SK-N-SH treated with all-trans-retinoic acid at 6 μM for 48 hours (cell line): Measurements from ENCODE around the gene TRAK1.

Experiments
- ARNTL ChIP-seq: fragments of 450-650 bp; formaldehyde crosslinking; IDR thresholded peaks from 2 replicates; pipeline ENCODE4 v1.5.0; 2020; ENCODE audit warnings: low read depth, mild to moderate bottlenecking, moderate library complexity, borderline replicate concordance
- BACH2 ChIP-seq: fragments of 250-450 bp; sonication (Bioruptor Pico); IDR thresholded peaks from 2 replicates; pipeline ENCODE4 v1.9.0; 2021; ENCODE audit warnings: mild to moderate bottlenecking, borderline replicate concordance
- CSDC2 ChIP-seq: fragments of 250-450 bp; sonication (Bioruptor Pico); IDR thresholded peaks from 2 replicates; pipeline ENCODE4 v1.5.0; 2020; ENCODE audit warnings: mild to moderate bottlenecking, moderate library complexity
- PATZ1 ChIP-seq: fragments of 250-450 bp; sonication (Bioruptor Pico); IDR thresholded peaks from 2 replicates; pipeline ENCODE4 v1.8.0; 2020; ENCODE audit warnings: mild to moderate bottlenecking, moderate library complexity, borderline replicate concordance
- PPARA ChIP-seq: fragments of 250-450 bp; sonication (Bioruptor Pico); IDR thresholded peaks from 2 replicates; pipeline ENCODE4 v1.5.0; 2020; ENCODE audit warnings: mild to moderate bottlenecking, borderline replicate concordance
- SNAI2 ChIP-seq: fragments of 250-450 bp; sonication (Bioruptor Pico); IDR thresholded peaks from 2 replicates; pipeline ENCODE4 v1.5.0; 2020; ENCODE audit warnings: mild to moderate bottlenecking, moderate library complexity
- TCF4 ChIP-seq: fragments of 250-450 bp; sonication (Bioruptor Pico); IDR thresholded peaks from 2 replicates; pipeline ENCODE4 v1.8.0; 2021; ENCODE audit warnings: mild to moderate bottlenecking, moderate library complexity, borderline replicate concordance
- ZFP3 ChIP-seq: fragments of 250-450 bp; sonication (Bioruptor Pico); IDR thresholded peaks from 2 replicates; pipeline ENCODE4 v1.5.0; 2020; ENCODE audit warnings: mild to moderate bottlenecking, moderate library complexity
- ZNF70 ChIP-seq: fragments of 450-650 bp; formaldehyde crosslinking; IDR thresholded peaks from 2 replicates; pipeline ENCODE4 v1.5.0; 2020; ENCODE audit warnings: mild to moderate bottlenecking, moderate library complexity
- ZNF8 ChIP-seq: fragments of 450-650 bp; formaldehyde crosslinking; IDR thresholded peaks from 2 replicates; pipeline ENCODE4 v1.5.0; 2020; ENCODE audit warnings: mild to moderate bottlenecking, moderate library complexity
- TF ChIP-seq, protein P1 (sequence below): fragments of 250-450 bp; sonication (Bioruptor Pico); IDR thresholded peaks from 2 replicates; pipeline ENCODE4 v1.5.0; 2020; ENCODE audit warnings: mild to moderate bottlenecking, moderate library complexity

GRCh38 chr3:42116466-42116865, 25.3 kb downstream of the TRAK1 start:
- TF ChIP-seq BACH2: no peak
- no peak for TF ChIP-seq ZNF70
- TF ChIP-seq ZNF8 (CRISPR knock-in tag): no peak
- TF ChIP-seq, protein P1, sequence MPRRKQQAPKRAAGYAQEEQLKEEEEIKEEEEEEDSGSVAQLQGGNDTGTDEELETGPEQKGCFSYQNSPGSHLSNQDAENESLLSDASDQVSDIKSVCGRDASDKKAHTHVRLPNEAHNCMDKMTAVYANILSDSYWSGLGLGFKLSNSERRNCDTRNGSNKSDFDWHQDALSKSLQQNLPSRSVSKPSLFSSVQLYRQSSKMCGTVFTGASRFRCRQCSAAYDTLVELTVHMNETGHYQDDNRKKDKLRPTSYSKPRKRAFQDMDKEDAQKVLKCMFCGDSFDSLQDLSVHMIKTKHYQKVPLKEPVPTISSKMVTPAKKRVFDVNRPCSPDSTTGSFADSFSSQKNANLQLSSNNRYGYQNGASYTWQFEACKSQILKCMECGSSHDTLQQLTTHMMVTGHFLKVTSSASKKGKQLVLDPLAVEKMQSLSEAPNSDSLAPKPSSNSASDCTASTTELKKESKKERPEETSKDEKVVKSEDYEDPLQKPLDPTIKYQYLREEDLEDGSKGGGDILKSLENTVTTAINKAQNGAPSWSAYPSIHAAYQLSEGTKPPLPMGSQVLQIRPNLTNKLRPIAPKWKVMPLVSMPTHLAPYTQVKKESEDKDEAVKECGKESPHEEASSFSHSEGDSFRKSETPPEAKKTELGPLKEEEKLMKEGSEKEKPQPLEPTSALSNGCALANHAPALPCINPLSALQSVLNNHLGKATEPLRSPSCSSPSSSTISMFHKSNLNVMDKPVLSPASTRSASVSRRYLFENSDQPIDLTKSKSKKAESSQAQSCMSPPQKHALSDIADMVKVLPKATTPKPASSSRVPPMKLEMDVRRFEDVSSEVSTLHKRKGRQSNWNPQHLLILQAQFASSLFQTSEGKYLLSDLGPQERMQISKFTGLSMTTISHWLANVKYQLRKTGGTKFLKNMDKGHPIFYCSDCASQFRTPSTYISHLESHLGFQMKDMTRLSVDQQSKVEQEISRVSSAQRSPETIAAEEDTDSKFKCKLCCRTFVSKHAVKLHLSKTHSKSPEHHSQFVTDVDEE: no peak
- TF ChIP-seq PPARA (CRISPR knock-in tag): no peak
- TF ChIP-seq TCF4 (CRISPR knock-in tag): no peak
- TF ChIP-seq ZFP3: no peak
- no peak for TF ChIP-seq PATZ1 (CRISPR knock-in tag)
- TF ChIP-seq ARNTL: no peak
- no peak for TF ChIP-seq CSDC2 (CRISPR knock-in tag)
- TF ChIP-seq SNAI2 (CRISPR knock-in tag): no peak
